GM23338 (cell line): ENCODE data around the gene COL8A1. TPM values are rescaled to one million over a fixed set of nuclear protein-coding genes. Genes with fewer than 3 reads are reported as not detected.

ENCODE experiments used
- ATAC-seq: fragments of 200-7000 bp; cut with Tn5 transposase; 3 replicates; pipeline ENCODE4 v1.9.1; 2020
- DNase-seq: peaks from one replicate; pipeline ENCODE4 v3.0.0-alpha.2; 2015; ENCODE audit warnings: low spot score
- H2AFZ ChIP-seq: fragments of 200-600 bp; sonication (generic); 2 replicates; pipeline ENCODE4 v1.8.0; 2016; ENCODE audit warnings: antibody characterized with exemption, mild to moderate bottlenecking, moderate library complexity
- H3F3A ChIP-seq: fragments of 200-600 bp; sonication (generic); replicated peaks from 2 replicates; pipeline ENCODE4 v1.8.0; 2017; ENCODE audit warnings: antibody characterized with exemption, mixed run types, low read depth
- H3K27ac ChIP-seq: fragments of 200-600 bp; sonication (generic); 2 replicates; pipeline ENCODE4 v1.6.1; 2016; ENCODE audit warnings: low read depth
- H3K27me3 ChIP-seq: fragments of 200-600 bp; sonication (generic); 2 replicates; pipeline ENCODE4 v1.8.0; 2016; ENCODE audit warnings: mild to moderate bottlenecking, mixed run types, moderate library complexity; ENCODE audit not compliant: insufficient read depth
- H3K36me3 ChIP-seq: fragments of 200-600 bp; sonication (generic); 2 replicates; pipeline ENCODE4 v1.8.0; 2016; ENCODE audit warnings: mild to moderate bottlenecking; ENCODE audit not compliant: insufficient read depth
- H3K4me1 ChIP-seq: fragments of 200-600 bp; sonication (generic); 2 replicates; pipeline ENCODE4 v1.8.0; 2016; ENCODE audit warnings: mild to moderate bottlenecking, moderate library complexity; ENCODE audit not compliant: insufficient read depth
- H3K4me2 ChIP-seq: fragments of 200-600 bp; sonication (generic); 2 replicates; pipeline ENCODE4 v1.7.1; 2017; ENCODE audit warnings: mixed run types
- H3K4me3 ChIP-seq: fragments of 200-600 bp; sonication (generic); 2 replicates; pipeline ENCODE4 v1.6.1; 2016; ENCODE audit warnings: mixed run types
- H3K79me2 ChIP-seq: fragments of 200-600 bp; sonication (generic); replicated peaks from 2 replicates; pipeline ENCODE4 v1.8.0; 2017; ENCODE audit warnings: mild to moderate bottlenecking; ENCODE audit not compliant: insufficient read depth
- H3K9me2 ChIP-seq: fragments of 200-600 bp; sonication (generic); 2 replicates; pipeline ENCODE4 v1.8.0; 2017; ENCODE audit not compliant: insufficient read depth
- H4K20me1 ChIP-seq: fragments of 200-600 bp; sonication (generic); replicated peaks from 2 replicates; pipeline ENCODE4 v1.8.0; 2017; ENCODE audit warnings: mild to moderate bottlenecking; ENCODE audit not compliant: insufficient read depth
- H3K27ac Mint-ChIP-seq: 2 replicates; pipeline ENCODE4 v1.8.0; 2020; ENCODE audit warnings: inconsistent platforms, mild to moderate bottlenecking, moderate library complexity, mixed read lengths
- H3K27me3 Mint-ChIP-seq: 3 replicates; pipeline ENCODE4 v1.8.0; 2022; ENCODE audit warnings: low read depth, mild to moderate bottlenecking, moderate library complexity, mixed read lengths, inconsistent platforms; ENCODE audit not compliant: insufficient read depth, poor library complexity
- H3K36me3 Mint-ChIP-seq: 3 replicates; pipeline ENCODE4 v1.8.0; 2021; ENCODE audit warnings: low read depth, mild to moderate bottlenecking, inconsistent platforms, moderate library complexity, mixed read lengths
- H3K4me1 Mint-ChIP-seq: 3 replicates; pipeline ENCODE4 v1.8.0; 2020; ENCODE audit warnings: mild to moderate bottlenecking, inconsistent platforms, mixed read lengths
- H3K4me3 Mint-ChIP-seq: 3 replicates; pipeline ENCODE4 v1.8.0; 2021; ENCODE audit warnings: moderate library complexity, mild to moderate bottlenecking, inconsistent platforms, mixed read lengths
- H3K9me3 Mint-ChIP-seq: 3 replicates; pipeline ENCODE4 v1.8.0; 2020; ENCODE audit warnings: moderate library complexity, mild to moderate bottlenecking, inconsistent platforms, mixed read lengths
- CREB1 ChIP-seq: fragments of 250-450 bp; sonication (Bioruptor Pico); IDR thresholded peaks from 2 replicates; pipeline ENCODE4 v1.5.0; 2020; ENCODE audit warnings: low read depth, mild to moderate bottlenecking, moderate library complexity
- ETS1 ChIP-seq: IDR thresholded peaks from 2 replicates; pipeline ENCODE4 v1.6.1; 2016; ENCODE audit warnings: antibody characterized with exemption
- EZH2 ChIP-seq: fragments of 200-600 bp; sonication (generic); IDR thresholded peaks from one replicate; pipeline ENCODE4 v1.8.0; 2017; ENCODE audit warnings: antibody characterized with exemption, mild to moderate bottlenecking, low read depth; ENCODE audit not compliant: unreplicated experiment
- EZH2phosphoT487 ChIP-seq: fragments of 200-600 bp; sonication (generic); IDR thresholded peaks from one replicate; pipeline ENCODE4 v1.8.1; 2018; ENCODE audit warnings: antibody characterized with exemption; ENCODE audit not compliant: unreplicated experiment
- JUNB ChIP-seq: IDR thresholded peaks from one replicate; pipeline ENCODE4 v1.6.1; 2016; ENCODE audit warnings: antibody characterized with exemption; ENCODE audit not compliant: unreplicated experiment
- STAT1 ChIP-seq: IDR thresholded peaks from one replicate; pipeline ENCODE4 v1.6.1; 2016; ENCODE audit warnings: antibody characterized with exemption; ENCODE audit not compliant: unreplicated experiment
- ZNF114 ChIP-seq: fragments of 250-450 bp; sonication (Bioruptor Pico); IDR thresholded peaks from 2 replicates; pipeline ENCODE4 v1.5.0; 2020; ENCODE audit warnings: mild to moderate bottlenecking, moderate library complexity
- ZNF331 ChIP-seq: fragments of 250-450 bp; sonication (Bioruptor Pico); IDR thresholded peaks from 2 replicates; pipeline ENCODE4 v1.5.0; 2020; ENCODE audit warnings: low read depth, mild to moderate bottlenecking, moderate library complexity
- polyA plus RNA-seq: library from polyadenylated mRNA; unstranded; fragments of >200 nt; fragmentation: Nextera tagmentation; extraction: Ambion mirVana; gene quantifications from 2 replicates; pipeline ENCODE4 v1.2.1, GENCODE V29; 2016
- total RNA-seq: library from RNA; depleted of rRNA; stranded (reverse); fragments of >200 nt; shearing (Covaris generic); gene quantifications from 2 replicates; pipeline ENCODE4 v1.2.3, GENCODE V29; 2014
- TF ChIP-seq, protein P1 (sequence below): IDR thresholded peaks from one replicate; pipeline ENCODE4 v1.6.1; 2018; ENCODE audit warnings: antibody characterized with exemption; ENCODE audit not compliant: unreplicated experiment
- TF ChIP-seq, protein P2 (sequence below), 2 experiments: fragments of 200-600 bp in 1 of 2; sonication (generic) in 1 of 2; conservative IDR thresholded peaks; 2 replicates each; pipeline versions ENCODE4 v1.5.1 to v1.6.1; 2016 to 2017; ENCODE audit warnings: antibody characterized with exemption in 2 of 2, low read depth in 2 of 2, mild to moderate bottlenecking in 2 of 2, moderate library complexity in 1 of 2
- TF ChIP-seq, protein P3 (sequence below): fragments of 250-450 bp; sonication (Bioruptor Pico); IDR thresholded peaks from 2 replicates; pipeline ENCODE4 v1.5.0; 2020; ENCODE audit warnings: mild to moderate bottlenecking, moderate library complexity

The COL8A1 gene
- total and polyA plus RNA-seq, 2 experiments from 2014 or later: 0.26 to 0.97 TPM

DNA sequence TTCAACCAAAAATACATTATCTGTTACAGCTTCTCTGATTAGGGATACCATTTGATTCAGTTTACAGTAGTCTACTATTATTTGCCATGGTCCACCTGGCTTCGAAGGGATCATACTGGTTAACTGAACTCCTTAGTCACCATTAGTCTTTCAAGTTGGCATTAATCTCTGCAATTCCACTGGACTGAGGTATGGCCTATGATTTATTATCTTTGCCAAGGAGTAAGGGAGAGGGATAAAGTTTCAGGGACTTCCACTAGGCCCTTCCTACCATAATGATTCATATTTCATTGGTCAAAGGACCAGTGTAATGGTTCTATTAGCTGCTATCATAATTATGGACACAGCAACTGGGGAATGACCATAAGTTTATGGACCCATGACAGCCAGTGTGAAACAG is 172.0 kb downstream of the COL8A1 start (continued):
- TF ChIP-seq, protein P1, sequence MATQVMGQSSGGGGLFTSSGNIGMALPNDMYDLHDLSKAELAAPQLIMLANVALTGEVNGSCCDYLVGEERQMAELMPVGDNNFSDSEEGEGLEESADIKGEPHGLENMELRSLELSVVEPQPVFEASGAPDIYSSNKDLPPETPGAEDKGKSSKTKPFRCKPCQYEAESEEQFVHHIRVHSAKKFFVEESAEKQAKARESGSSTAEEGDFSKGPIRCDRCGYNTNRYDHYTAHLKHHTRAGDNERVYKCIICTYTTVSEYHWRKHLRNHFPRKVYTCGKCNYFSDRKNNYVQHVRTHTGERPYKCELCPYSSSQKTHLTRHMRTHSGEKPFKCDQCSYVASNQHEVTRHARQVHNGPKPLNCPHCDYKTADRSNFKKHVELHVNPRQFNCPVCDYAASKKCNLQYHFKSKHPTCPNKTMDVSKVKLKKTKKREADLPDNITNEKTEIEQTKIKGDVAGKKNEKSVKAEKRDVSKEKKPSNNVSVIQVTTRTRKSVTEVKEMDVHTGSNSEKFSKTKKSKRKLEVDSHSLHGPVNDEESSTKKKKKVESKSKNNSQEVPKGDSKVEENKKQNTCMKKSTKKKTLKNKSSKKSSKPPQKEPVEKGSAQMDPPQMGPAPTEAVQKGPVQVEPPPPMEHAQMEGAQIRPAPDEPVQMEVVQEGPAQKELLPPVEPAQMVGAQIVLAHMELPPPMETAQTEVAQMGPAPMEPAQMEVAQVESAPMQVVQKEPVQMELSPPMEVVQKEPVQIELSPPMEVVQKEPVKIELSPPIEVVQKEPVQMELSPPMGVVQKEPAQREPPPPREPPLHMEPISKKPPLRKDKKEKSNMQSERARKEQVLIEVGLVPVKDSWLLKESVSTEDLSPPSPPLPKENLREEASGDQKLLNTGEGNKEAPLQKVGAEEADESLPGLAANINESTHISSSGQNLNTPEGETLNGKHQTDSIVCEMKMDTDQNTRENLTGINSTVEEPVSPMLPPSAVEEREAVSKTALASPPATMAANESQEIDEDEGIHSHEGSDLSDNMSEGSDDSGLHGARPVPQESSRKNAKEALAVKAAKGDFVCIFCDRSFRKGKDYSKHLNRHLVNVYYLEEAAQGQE: no peak
- TF ChIP-seq JUNB: no peak

DNA sequence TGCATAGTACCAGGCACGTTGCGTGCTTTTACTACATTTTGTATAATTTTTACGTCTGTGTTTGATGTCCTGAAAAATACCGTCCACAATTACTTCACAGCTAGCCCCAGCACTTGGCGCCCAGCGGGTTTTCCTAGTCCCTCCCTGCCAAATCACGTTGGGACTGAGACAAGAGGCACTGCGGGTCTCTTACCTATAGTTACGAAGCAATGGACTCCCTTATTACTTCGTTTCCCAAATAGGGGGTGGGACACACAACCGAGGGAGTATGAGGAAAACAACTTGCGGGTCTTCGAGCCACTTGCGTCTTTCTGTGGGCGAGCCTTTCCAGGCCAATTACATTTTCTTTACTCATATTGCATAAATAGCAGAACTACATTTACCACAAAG is 178.6 kb downstream of the COL8A1 start:
- Mint-ChIP-seq H3K4me3 (peak overlapping the region; percentile 93), H3K27me3 (peaks cover 11% of the 10 kb centered on the region), H3K9me3 (no peaks in the 10 kb centered on the region), H3K4me1 (peaks cover 6% of the 10 kb centered on the region), H3K27ac (peak overlapping the region; percentile 99), H3K36me3 (no peaks in the 10 kb centered on the region; the same call in 2 of the 3 replicates)
- peak overlapping the region; percentile 82 for H3K4me2 ChIP-seq
- no peak overlapping the region for H3K27ac ChIP-seq
- peak overlapping the region; percentile 82 for H3K4me3 ChIP-seq
- H3K79me2 ChIP-seq: peaks cover 39% of the 10 kb centered on the region
- no peaks in the 10 kb centered on the region for H3K36me3 ChIP-seq
- no peaks in the 10 kb centered on the region; the same call in 1 of the 2 replicates for H3K4me1 ChIP-seq
- DNase-seq (peak; percentile 42), ATAC-seq (peak; percentile 30)
- no peaks in the 10 kb centered on the region; the same call in 1 of the 2 replicates for H4K20me1 ChIP-seq
- no peaks in the 10 kb centered on the region for H3K9me2 ChIP-seq
- no peaks in the 10 kb centered on the region for H3F3A ChIP-seq
- H2AFZ ChIP-seq: peak overlapping the region; percentile 52
- no peaks in the 10 kb centered on the region for H3K27me3 ChIP-seq
- TF ChIP-seq, protein P2, sequence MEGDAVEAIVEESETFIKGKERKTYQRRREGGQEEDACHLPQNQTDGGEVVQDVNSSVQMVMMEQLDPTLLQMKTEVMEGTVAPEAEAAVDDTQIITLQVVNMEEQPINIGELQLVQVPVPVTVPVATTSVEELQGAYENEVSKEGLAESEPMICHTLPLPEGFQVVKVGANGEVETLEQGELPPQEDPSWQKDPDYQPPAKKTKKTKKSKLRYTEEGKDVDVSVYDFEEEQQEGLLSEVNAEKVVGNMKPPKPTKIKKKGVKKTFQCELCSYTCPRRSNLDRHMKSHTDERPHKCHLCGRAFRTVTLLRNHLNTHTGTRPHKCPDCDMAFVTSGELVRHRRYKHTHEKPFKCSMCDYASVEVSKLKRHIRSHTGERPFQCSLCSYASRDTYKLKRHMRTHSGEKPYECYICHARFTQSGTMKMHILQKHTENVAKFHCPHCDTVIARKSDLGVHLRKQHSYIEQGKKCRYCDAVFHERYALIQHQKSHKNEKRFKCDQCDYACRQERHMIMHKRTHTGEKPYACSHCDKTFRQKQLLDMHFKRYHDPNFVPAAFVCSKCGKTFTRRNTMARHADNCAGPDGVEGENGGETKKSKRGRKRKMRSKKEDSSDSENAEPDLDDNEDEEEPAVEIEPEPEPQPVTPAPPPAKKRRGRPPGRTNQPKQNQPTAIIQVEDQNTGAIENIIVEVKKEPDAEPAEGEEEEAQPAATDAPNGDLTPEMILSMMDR (conservative IDR thresholded peaks at IDR 0.05; ENCODE audit: low read depth in 2 of 2): no peak
- TF ChIP-seq STAT1: no peak
- no peak for TF ChIP-seq ZNF331
- TF ChIP-seq JUNB: no peak
- no peak for TF ChIP-seq EZH2phosphoT487
- TF ChIP-seq EZH2: no peak
- TF ChIP-seq, protein P3, sequence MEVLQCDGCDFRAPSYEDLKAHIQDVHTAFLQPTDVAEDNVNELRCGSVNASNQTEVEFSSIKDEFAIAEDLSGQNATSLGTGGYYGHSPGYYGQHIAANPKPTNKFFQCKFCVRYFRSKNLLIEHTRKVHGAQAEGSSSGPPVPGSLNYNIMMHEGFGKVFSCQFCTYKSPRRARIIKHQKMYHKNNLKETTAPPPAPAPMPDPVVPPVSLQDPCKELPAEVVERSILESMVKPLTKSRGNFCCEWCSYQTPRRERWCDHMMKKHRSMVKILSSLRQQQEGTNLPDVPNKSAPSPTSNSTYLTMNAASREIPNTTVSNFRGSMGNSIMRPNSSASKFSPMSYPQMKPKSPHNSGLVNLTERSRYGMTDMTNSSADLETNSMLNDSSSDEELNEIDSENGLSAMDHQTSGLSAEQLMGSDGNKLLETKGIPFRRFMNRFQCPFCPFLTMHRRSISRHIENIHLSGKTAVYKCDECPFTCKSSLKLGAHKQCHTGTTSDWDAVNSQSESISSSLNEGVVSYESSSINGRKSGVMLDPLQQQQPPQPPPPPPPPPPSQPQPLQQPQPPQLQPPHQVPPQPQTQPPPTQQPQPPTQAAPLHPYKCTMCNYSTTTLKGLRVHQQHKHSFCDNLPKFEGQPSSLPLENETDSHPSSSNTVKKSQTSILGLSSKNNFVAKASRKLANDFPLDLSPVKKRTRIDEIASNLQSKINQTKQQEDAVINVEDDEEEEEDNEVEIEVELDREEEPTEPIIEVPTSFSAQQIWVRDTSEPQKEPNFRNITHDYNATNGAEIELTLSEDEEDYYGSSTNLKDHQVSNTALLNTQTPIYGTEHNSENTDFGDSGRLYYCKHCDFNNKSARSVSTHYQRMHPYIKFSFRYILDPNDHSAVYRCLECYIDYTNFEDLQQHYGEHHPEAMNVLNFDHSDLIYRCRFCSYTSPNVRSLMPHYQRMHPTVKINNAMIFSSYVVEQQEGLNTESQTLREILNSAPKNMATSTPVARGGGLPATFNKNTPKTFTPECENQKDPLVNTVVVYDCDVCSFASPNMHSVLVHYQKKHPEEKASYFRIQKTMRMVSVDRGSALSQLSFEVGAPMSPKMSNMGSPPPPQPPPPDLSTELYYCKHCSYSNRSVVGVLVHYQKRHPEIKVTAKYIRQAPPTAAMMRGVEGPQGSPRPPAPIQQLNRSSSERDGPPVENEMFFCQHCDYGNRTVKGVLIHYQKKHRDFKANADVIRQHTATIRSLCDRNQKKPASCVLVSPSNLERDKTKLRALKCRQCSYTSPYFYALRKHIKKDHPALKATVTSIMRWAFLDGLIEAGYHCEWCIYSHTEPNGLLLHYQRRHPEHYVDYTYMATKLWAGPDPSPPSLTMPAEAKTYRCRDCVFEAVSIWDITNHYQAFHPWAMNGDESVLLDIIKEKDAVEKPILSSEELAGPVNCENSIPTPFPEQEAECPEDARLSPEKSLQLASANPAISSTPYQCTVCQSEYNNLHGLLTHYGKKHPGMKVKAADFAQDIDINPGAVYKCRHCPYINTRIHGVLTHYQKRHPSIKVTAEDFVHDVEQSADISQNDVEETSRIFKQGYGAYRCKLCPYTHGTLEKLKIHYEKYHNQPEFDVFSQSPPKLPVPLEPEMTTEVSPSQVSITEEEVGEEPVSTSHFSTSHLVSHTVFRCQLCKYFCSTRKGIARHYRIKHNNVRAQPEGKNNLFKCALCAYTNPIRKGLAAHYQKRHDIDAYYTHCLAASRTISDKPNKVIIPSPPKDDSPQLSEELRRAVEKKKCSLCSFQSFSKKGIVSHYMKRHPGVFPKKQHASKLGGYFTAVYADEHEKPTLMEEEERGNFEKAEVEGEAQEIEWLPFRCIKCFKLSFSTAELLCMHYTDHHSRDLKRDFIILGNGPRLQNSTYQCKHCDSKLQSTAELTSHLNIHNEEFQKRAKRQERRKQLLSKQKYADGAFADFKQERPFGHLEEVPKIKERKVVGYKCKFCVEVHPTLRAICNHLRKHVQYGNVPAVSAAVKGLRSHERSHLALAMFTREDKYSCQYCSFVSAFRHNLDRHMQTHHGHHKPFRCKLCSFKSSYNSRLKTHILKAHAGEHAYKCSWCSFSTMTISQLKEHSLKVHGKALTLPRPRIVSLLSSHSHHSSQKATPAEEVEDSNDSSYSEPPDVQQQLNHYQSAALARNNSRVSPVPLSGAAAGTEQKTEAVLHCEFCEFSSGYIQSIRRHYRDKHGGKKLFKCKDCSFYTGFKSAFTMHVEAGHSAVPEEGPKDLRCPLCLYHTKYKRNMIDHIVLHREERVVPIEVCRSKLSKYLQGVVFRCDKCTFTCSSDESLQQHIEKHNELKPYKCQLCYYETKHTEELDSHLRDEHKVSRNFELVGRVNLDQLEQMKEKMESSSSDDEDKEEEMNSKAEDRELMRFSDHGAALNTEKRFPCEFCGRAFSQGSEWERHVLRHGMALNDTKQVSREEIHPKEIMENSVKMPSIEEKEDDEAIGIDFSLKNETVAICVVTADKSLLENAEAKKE (CRISPR knock-in tag): no peak
- no peak for TF ChIP-seq CREB1
- no peak for TF ChIP-seq ETS1
- no peak for TF ChIP-seq ZNF114
